ENCODE data around the gene RFTN1. TPM values are rescaled to one million over a fixed set of nuclear protein-coding genes. Genes with fewer than 3 reads are reported as not detected.

Gene RFTN1
- total and polyA plus RNA-seq, 10 of the 15 experiments (the other 5 are each of a cell fraction or from before 2014, with no cell fraction given): 20.6 to 213 (median 147) TPM

DNA sequence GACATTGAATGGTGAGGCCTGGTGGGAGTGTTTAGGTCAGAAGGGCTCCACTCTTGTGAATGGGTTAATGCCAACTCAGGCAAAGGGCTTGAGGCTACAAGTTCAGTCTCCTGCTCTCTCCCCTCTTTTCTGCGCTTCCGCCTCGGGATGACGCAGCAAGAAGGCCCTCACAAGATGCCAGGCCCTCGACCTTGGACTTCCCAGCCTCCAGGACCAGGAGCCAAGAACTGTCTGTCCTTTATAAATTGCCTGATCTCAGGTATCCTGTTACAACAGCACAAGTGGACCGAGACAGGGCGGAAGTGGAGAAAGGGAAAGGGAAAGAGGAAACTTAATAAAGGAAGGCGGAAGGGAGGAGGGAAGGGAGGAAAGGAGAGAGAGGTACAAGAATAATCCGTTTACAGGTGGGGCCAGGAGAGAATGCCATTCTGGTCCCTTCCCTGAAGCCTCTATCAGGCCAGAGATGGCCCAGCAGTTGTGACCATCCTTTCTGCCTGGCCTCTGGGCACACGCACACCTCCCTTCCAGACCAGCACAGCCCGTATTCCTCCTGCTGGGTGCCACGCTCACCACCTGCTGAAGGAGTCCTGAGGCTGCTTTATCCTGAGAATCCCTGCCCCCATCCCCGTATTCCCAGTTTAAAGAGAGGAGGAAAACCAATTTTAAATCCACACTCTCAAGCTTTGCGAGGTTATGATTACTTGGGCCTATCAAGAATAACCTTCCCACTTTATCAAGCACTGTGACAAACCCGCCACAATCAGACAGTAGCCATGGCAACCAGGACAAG is 184.3 kb downstream of the RFTN1 start:
- CTCF ChIA-PET: interaction anchor here (1.2 to 1.5 kb wide), 3 partner anchors 9 to 62 kb away, joined by 3 to 5 read pairs (median 3); no protein-coding TSS in a partner anchor
- Histone ChIP-seq H3K9ac (ENCODE audit: control insufficient read depth, insufficient read depth, low read length) (no peak overlapping the region), H4K20me1 (ENCODE audit: control insufficient read depth, insufficient read depth) (no peaks in the 10 kb centered on the region), H3K4me1 (ENCODE audit: control insufficient read depth, insufficient read depth, low read length) (no peaks in the 10 kb centered on the region), H3K27ac (ENCODE audit: control insufficient read depth, insufficient read depth) (no peak overlapping the region), H2AFZ (ENCODE audit: control insufficient read depth, low read depth, low read length) (no peak overlapping the region), H3K79me2 (ENCODE audit: control insufficient read depth, insufficient read depth, low read length) (peaks cover 3% of the 10 kb centered on the region), H3K36me3 (ENCODE audit: control insufficient read depth in 2 of 2, insufficient read depth in 2 of 2, low read length in 1 of 2) (peaks cover 18 to 54% of the 10 kb centered on the region in 2 experiments), H3K9me3 (replicated peaks; ENCODE audit: control insufficient read depth, insufficient read depth, low read length) (peaks cover 2% of the 10 kb centered on the region; the same call in 1 of the 3 replicates), H3K27me3 (replicated peaks in 1 of 2; ENCODE audit: control insufficient read depth in 2 of 2, insufficient read depth in 2 of 2, low read length in 1 of 2) (no peaks in the 10 kb centered on the region), H3K4me2 (ENCODE audit: control insufficient read depth, insufficient read depth) (no peak overlapping the region), H3K4me3 (no peak overlapping the region)
- ATAC-seq (no peak), DNase-seq (ENCODE audit: low read depth, low spot score) (no peak), FAIRE-seq (no peak)
- BruUV-seq (replicated peaks): no TSS peak
- in situ Hi-C loops (cut with MboI) (no loop called here), intact Hi-C loops (cut with micrococcal nuclease; ENCODE audit: unreplicated experiment) (no loop called here)
- RAD21 ChIA-PET (ENCODE audit: unreplicated experiment): no interaction called here
- 83% methylated on average over 15 of the region's 15 CpGs for WGBS (ENCODE audit: insufficient coverage, insufficient replicate concordance, low lambda C conversion rate, missing lambda C conversion rate)
- POLR2A ChIA-PET: no interaction called here
- TF ChIP-seq POLR2A (IDR thresholded peaks at IDR 0.05; ENCODE audit: low read depth, low read length): peak; percentile 43; the same call in 1 of the 2 replicates
- TF ChIP-seq, protein P1, sequence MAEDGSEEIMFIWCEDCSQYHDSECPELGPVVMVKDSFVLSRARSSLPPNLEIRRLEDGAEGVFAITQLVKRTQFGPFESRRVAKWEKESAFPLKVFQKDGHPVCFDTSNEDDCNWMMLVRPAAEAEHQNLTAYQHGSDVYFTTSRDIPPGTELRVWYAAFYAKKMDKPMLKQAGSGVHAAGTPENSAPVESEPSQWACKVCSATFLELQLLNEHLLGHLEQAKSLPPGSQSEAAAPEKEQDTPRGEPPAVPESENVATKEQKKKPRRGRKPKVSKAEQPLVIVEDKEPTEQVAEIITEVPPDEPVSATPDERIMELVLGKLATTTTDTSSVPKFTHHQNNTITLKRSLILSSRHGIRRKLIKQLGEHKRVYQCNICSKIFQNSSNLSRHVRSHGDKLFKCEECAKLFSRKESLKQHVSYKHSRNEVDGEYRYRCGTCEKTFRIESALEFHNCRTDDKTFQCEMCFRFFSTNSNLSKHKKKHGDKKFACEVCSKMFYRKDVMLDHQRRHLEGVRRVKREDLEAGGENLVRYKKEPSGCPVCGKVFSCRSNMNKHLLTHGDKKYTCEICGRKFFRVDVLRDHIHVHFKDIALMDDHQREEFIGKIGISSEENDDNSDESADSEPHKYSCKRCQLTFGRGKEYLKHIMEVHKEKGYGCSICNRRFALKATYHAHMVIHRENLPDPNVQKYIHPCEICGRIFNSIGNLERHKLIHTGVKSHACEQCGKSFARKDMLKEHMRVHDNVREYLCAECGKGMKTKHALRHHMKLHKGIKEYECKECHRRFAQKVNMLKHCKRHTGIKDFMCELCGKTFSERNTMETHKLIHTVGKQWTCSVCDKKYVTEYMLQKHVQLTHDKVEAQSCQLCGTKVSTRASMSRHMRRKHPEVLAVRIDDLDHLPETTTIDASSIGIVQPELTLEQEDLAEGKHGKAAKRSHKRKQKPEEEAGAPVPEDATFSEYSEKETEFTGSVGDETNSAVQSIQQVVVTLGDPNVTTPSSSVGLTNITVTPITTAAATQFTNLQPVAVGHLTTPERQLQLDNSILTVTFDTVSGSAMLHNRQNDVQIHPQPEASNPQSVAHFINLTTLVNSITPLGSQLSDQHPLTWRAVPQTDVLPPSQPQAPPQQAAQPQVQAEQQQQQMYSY (CRISPR knock-in tag; IDR thresholded peaks at IDR 0.05): no peak
- SMC1A ChIA-PET (ENCODE audit: uncharacterized antibody, unreplicated experiment): interaction anchor here (0.7 kb wide), 1 partner anchor 140 kb away, joined by 3 read pairs; no protein-coding TSS in a partner anchor
